Nephron (organoid): ENCODE data around the gene SYNGR2.

ENCODE experiments used
- H3K27ac Mint-ChIP-seq, 3 experiments: 2 replicates each; pipeline ENCODE4 v1.8.0; 2020; ENCODE audit warnings: mixed read lengths in 3 of 3, mild to moderate bottlenecking in 2 of 3, moderate library complexity in 1 of 3
- H3K27me3 Mint-ChIP-seq: 2 replicates; pipeline ENCODE4 v1.8.0; 2021; ENCODE audit warnings: low read depth, mild to moderate bottlenecking, moderate library complexity, mixed read lengths
- H3K36me3 Mint-ChIP-seq: 2 replicates; pipeline ENCODE4 v1.8.0; 2020; ENCODE audit warnings: low read depth, mixed read lengths
- H3K4me1 Mint-ChIP-seq: 2 replicates; pipeline ENCODE4 v1.8.0; 2020; ENCODE audit warnings: mixed read lengths
- H3K4me3 Mint-ChIP-seq, 3 experiments: 2 replicates each; pipeline ENCODE4 v1.8.0; 2020; ENCODE audit warnings: mild to moderate bottlenecking in 3 of 3, mixed read lengths in 3 of 3, moderate library complexity in 2 of 3
- H3K9me3 Mint-ChIP-seq: 2 replicates; pipeline ENCODE4 v1.8.0; 2020; ENCODE audit warnings: mixed read lengths
- TF ChIP-seq, protein P1 (sequence below), 3 experiments: fragments of 200-600 bp; sonication (generic); IDR thresholded peaks; one replicate each; pipeline ENCODE4 v1.5.0; 2021; ENCODE audit warnings: antibody characterized with exemption in 3 of 3; ENCODE audit not compliant: unreplicated experiment in 3 of 3

SYNGR2 gene

DNA sequence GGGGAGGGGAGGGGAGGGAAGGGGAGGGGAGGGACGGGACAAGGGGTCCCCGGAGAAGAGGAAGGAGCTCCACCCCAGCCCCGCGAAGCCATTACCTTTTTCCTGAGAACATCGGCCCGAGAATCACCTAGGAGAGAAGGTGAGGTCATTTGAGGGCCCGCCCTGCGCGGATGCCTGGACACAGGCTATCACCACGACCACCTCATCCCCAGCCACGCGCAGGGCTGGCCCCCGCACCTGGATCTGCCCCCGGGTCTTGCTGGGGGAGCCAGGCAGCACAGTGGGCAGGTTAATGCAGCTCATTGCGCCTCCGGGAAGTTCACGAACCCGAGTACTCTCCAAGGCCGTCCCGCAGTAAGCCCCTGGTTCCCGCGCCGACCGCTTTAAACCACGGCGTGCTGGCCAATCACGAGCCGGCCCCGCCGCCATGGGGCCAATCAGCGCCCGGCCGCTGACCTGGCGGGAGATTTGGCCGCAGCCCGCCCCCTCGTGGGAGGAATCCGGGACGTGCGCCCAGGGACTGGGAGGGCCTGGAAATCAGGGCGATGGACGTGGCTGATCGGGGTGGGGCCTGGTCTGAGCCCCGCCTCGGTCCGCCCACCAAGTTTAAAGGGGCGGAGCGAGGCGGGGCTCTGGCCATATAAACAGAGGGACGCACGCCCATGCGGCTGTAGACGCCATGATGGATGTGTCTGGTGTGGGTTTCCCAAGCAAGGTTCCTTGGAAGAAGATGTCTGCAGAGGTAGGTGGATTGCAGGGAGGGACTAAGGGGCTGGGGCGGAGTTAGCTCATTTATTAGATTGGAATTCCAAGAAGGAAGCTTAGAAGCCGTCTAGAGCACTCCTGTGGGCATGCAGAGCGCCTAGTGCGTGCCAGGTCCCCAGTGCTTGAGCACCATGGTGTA is 18.6 kb downstream of the SYNGR2 start, which contains the start of the genes AFMID and TK1:
Gene AFMID, plus strand, starts transcription at position 671 of the 904 bp plus-strand sequence. Its CDS starts 9 bp downstream, at position 680.
Gene TK1, minus strand, starts transcription at position 361 of the 904 bp plus-strand sequence. Its CDS starts 58 bp downstream, at position 303.
- no peaks in the 10 kb centered on the region for H3K27me3 Mint-ChIP-seq
- H3K4me3 Mint-ChIP-seq: peak within 1 kb of the TSS; percentile 81 to 96 (median 91)
- peak within 1 kb of the TSS; percentile 85 to 94 (median 89) for H3K27ac Mint-ChIP-seq
- peaks cover 24% of the 10 kb centered on the region for H3K36me3 Mint-ChIP-seq
- H3K9me3 Mint-ChIP-seq: no peaks in the 10 kb centered on the region
- TF ChIP-seq, protein P1, sequence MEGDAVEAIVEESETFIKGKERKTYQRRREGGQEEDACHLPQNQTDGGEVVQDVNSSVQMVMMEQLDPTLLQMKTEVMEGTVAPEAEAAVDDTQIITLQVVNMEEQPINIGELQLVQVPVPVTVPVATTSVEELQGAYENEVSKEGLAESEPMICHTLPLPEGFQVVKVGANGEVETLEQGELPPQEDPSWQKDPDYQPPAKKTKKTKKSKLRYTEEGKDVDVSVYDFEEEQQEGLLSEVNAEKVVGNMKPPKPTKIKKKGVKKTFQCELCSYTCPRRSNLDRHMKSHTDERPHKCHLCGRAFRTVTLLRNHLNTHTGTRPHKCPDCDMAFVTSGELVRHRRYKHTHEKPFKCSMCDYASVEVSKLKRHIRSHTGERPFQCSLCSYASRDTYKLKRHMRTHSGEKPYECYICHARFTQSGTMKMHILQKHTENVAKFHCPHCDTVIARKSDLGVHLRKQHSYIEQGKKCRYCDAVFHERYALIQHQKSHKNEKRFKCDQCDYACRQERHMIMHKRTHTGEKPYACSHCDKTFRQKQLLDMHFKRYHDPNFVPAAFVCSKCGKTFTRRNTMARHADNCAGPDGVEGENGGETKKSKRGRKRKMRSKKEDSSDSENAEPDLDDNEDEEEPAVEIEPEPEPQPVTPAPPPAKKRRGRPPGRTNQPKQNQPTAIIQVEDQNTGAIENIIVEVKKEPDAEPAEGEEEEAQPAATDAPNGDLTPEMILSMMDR (IDR thresholded peaks at IDR 0.05; ENCODE audit: unreplicated experiment in 3 of 3): peak; percentile 81 to 95 (median 84)
- peaks cover 42% of the 10 kb centered on the region for H3K4me1 Mint-ChIP-seq

DNA sequence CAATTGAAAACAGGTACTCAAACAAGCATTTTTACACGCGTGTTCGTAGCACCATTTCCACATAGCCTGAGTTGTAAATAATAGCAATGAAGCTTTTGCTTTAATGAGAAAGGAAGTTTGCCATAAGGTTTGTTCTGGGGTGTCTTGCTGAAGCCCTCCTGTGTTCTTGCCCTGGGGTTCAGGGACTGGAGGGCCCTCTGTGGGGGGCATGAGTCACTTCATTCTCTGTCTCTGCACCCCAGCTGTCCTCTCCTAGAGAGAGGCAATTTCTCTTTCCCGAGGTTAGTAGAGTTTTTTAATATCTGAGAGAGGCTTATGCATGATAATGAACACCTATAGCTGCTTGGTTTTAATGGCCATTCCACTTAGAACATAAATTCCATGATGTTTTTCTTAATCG is 28.3 kb downstream of the SYNGR2 start:
- no peaks in the 10 kb centered on the region for H3K27me3 Mint-ChIP-seq
- no peak overlapping the region for H3K27ac Mint-ChIP-seq
- H3K4me1 Mint-ChIP-seq: no peaks in the 10 kb centered on the region
- TF ChIP-seq, protein P1 (IDR thresholded peaks at IDR 0.05; ENCODE audit: unreplicated experiment in 3 of 3): no peak
- H3K36me3 Mint-ChIP-seq: peaks cover 38% of the 10 kb centered on the region
- no peak overlapping the region for H3K4me3 Mint-ChIP-seq
- H3K9me3 Mint-ChIP-seq: no peaks in the 10 kb centered on the region

DNA sequence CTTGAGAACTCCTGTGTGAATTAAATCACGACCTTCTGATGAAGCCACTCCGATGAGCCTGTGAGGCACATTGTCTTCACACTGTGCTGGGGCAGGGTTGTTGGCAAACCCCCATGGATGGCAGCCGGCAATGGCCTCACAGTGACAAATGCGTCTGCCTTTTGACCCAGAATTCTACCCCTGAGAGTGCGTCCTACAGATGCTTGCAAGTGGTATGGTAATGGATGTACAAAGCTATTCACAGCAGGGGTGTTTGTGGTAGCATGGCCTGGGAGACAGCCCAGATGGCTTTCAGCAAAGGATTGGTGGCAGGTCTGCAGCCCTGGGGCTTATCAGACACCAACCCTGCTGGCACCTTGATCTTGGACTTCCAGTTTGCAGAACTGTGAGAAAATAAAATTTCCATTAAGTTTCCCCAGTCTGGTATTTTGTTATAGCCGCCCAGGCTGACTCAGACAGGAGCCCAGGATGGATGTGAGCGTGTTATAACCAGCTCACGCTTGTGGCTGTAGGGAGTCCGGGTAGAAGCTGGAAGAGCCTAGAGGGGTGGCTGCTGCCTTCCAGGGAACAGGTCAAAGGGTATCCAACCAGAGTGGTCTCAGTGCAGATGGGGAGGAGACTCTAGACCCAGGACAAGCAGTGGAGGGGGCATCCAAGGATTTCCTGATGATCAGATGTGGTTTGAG is 28.9 kb downstream of the SYNGR2 start:
- H3K9me3 Mint-ChIP-seq: no peaks in the 10 kb centered on the region
- H3K27me3 Mint-ChIP-seq: no peaks in the 10 kb centered on the region
- H3K27ac Mint-ChIP-seq: peak overlapping the region in 1 of 3 experiments; percentile 52
- H3K4me3 Mint-ChIP-seq: no peak overlapping the region
- TF ChIP-seq, protein P1 (IDR thresholded peaks at IDR 0.05; ENCODE audit: unreplicated experiment in 3 of 3): no peak
- H3K4me1 Mint-ChIP-seq: no peaks in the 10 kb centered on the region
- H3K36me3 Mint-ChIP-seq: peaks cover 38% of the 10 kb centered on the region

DNA sequence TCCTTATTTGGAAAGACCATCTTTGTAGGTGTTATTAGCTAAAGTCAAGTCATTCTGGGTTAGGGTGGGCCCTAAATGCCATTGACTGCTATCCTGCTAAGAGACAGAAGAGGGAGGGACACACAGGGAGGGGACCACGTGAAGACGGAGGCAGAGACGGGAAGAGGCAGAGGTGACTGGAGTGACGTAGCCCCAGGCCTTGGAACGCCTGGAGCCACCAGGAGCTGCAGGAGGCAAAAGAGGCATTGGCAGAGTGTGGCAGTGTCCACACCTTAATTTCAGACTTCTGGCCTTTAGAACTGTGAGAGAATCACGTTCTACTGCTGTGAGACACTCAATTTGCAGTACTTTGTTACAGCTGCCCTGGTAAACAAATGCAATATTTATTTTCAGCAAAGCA is 32.1 kb downstream of the SYNGR2 start:
- TF ChIP-seq, protein P1 (IDR thresholded peaks at IDR 0.05; ENCODE audit: unreplicated experiment in 3 of 3): no peak
- Mint-ChIP-seq H3K9me3 (no peaks in the 10 kb centered on the region), H3K27me3 (no peaks in the 10 kb centered on the region), H3K4me1 (no peaks in the 10 kb centered on the region), H3K36me3 (peaks cover 27% of the 10 kb centered on the region), H3K27ac (no peak overlapping the region), H3K4me3 (no peak overlapping the region)

DNA sequence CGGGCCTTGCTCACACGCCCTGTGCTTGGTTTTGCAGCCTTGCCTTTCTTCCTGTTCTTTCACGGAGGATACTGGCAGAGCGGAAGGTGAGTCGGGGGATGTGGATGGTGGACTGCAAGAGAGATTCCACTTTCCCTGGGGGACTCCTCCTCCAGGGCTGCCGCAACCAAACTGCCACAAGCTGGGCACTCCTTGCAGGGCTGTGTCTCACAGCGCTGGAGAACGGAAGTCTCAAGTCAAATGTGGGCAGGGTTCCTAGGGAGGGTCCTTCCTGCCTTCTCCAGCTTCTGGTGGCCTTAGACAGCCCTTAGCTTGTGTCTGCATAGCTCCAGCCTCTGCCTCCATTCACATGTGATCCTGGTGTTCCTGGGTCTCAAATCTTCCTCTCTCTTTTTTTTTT is 34.3 kb downstream of the SYNGR2 start:
- Mint-ChIP-seq H3K4me3 (no peak overlapping the region), H3K36me3 (peaks cover 19% of the 10 kb centered on the region), H3K27ac (no peak overlapping the region), H3K27me3 (no peaks in the 10 kb centered on the region), H3K9me3 (no peaks in the 10 kb centered on the region), H3K4me1 (no peaks in the 10 kb centered on the region)
- TF ChIP-seq, protein P1 (IDR thresholded peaks at IDR 0.05; ENCODE audit: unreplicated experiment in 3 of 3): no peak
